ENCODE data around the gene GPD2. TPM values are rescaled to one million over a fixed set of nuclear protein-coding genes. Genes with fewer than 3 reads are reported as not detected.

GPD2 gene
- total and polyA plus RNA-seq, 2 of the 13 experiments (the other 11 are each of a cell fraction or from before 2014, with no cell fraction given), result not detected

GRCh38 chr2:156486614-156487013 lies 50.4 kb downstream of the GPD2 start:
- Histone ChIP-seq H3K27ac (ENCODE audit: extremely low read length, insufficient read depth, low read length) (no peak overlapping the region), H3K36me3 (replicated peaks in 1 of 2; ENCODE audit: control insufficient read depth in 1 of 2, insufficient read depth in 2 of 2, low read length in 2 of 2) (no peaks in the 10 kb centered on the region), H3K27me3 (ENCODE audit: control insufficient read depth in 1 of 2, insufficient read depth in 2 of 2, low read length in 2 of 2) (no peaks in the 10 kb centered on the region), H3K4me2 (ENCODE audit: low read depth, low read length) (no peak overlapping the region), H3K4me1 (ENCODE audit: insufficient read depth, low read length) (no peaks in the 10 kb centered on the region), H2AFZ (ENCODE audit: low read length) (no peak overlapping the region), H3K9me3 (ENCODE audit: low read length) (no peaks in the 10 kb centered on the region), H3K79me2 (ENCODE audit: insufficient read depth, low read length) (no peaks in the 10 kb centered on the region), H3K9ac (ENCODE audit: insufficient read depth, low read depth, low read length) (no peak overlapping the region), H3K4me3 (replicated peaks in 1 of 3; ENCODE audit: insufficient read depth in 1 of 3, low read depth in 2 of 3, low read length in 3 of 3) (no peak overlapping the region), H4K20me1 (ENCODE audit: insufficient read depth, low read length) (no peaks in the 10 kb centered on the region)
- intact Hi-C loops (cut with micrococcal nuclease; ENCODE audit: unreplicated experiment) (no loop called here), in situ Hi-C loops (cut with HindIII; ENCODE audit: extremely low pct_ligation_motif_present, low pct_unique_long_range_greater_than_20kb) (no loop called here)
- no TSS peak for BruUV-seq (replicated peaks)
- WGBS (ENCODE audit: low lambda C conversion rate), result 4% methylated on average over 2 of the region's 2 CpGs
- no peak for ATAC-seq
- TF ChIP-seq GLI4 (CRISPR knock-in tag; IDR thresholded peaks at IDR 0.05; ENCODE audit: borderline replicate concordance) (no peak), ZNF180 (CRISPR knock-in tag; IDR thresholded peaks at IDR 0.05; ENCODE audit: borderline replicate concordance, low read depth) (no peak), MAFF (IDR thresholded peaks at IDR 0.05; ENCODE audit: low read depth, low read length) (peak; percentile 51; the same call in 1 of the 2 replicates), MEIS2 (CRISPR knock-in tag; IDR thresholded peaks at IDR 0.05) (no peak), ZNF607 (CRISPR knock-in tag; IDR thresholded peaks at IDR 0.05; ENCODE audit: borderline replicate concordance) (no peak), ZNF230 (CRISPR knock-in tag; IDR thresholded peaks at IDR 0.05) (no peak), ZNF83 (CRISPR knock-in tag; IDR thresholded peaks at IDR 0.05; ENCODE audit: borderline replicate concordance) (no peak), MAFK (conservative IDR thresholded peaks at IDR 0.05 in 1 of 2, IDR thresholded peaks at IDR 0.05 in 1 of 2; ENCODE audit: low read length in 2 of 2) (peak; percentile 43 to 74; a peak in 3 of 4 replicates), PLRG1 (conservative IDR thresholded peaks at IDR 0.05) (no peak), FOXK2 (IDR thresholded peaks at IDR 0.05) (no peak)
- TF ChIP-seq, protein P1, sequence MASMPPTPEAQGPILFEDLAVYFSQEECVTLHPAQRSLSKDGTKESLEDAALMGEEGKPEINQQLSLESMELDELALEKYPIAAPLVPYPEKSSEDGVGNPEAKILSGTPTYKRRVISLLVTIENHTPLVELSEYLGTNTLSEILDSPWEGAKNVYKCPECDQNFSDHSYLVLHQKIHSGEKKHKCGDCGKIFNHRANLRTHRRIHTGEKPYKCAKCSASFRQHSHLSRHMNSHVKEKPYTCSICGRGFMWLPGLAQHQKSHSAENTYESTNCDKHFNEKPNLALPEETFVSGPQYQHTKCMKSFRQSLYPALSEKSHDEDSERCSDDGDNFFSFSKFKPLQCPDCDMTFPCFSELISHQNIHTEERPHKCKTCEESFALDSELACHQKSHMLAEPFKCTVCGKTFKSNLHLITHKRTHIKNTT (CRISPR knock-in tag; IDR thresholded peaks at IDR 0.05), result no peak
- FAIRE-seq, result no peak
- ChIA-PET POLR2A (no interaction called here), CTCF (ENCODE audit: low intra/inter-chr PET ratio, low total read pairs) (no interaction called here)
- DNase-seq (ENCODE audit: low spot score), result no peak
